Measurements from ENCODE around the gene XPR1.

XPR1 gene

GRCh38 chr1:180899262-180899661 is 267.4 kb downstream of the XPR1 start:
- peak; percentile 42 for DNase-seq

- no peak for DNase-seq
These were observed 269.5 kb downstream of the XPR1 start for GRCh38 chr1:180901076-180901990.

DNA sequence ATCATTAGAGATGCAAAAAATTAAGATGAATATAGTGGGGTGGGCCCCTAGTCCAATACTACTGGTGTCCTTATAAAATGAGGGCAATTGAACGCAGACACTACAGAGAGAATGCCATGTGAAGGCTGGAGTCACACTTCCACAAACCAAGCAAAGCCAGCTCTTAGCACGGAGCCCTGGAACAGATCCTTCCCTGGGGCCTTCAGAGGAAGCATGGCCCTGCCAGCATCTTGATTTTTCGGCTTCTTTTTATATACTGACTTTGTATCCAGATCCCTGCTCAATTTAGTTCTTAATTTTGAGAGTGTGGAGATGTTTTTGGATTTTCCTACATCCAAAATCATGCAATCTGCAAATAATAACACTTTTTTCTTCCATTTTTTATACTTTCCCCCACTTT is 270.7 kb downstream of the XPR1 start:
- no peak for DNase-seq

DNA sequence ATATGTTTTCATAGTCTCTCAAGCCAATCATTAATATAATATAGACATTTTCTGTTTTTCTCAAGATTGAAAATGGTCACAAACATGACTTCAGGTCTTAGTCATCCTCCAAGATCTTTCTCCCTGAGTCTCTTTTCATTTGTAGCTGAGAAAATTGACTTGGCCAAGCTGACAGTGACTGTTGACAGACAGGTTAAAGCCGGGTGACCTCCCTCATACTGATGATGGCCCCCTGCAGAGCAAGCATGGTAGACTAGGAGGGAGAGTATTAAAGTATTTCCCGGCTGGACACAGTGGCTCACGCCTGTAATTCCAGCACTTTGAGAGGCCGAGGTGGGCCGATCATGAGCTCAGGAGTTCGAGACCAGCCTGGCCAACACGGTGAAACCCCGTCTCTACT is 274.1 kb downstream of the XPR1 start:
- DNase-seq, result no peak

GRCh38 chr1:180906511-180906910 is 274.7 kb downstream of the XPR1 start:
- no peak for DNase-seq

- no peak for DNase-seq
These were observed 275.7 kb downstream of the XPR1 start for GRCh38 chr1:180907313-180908055.

DNA sequence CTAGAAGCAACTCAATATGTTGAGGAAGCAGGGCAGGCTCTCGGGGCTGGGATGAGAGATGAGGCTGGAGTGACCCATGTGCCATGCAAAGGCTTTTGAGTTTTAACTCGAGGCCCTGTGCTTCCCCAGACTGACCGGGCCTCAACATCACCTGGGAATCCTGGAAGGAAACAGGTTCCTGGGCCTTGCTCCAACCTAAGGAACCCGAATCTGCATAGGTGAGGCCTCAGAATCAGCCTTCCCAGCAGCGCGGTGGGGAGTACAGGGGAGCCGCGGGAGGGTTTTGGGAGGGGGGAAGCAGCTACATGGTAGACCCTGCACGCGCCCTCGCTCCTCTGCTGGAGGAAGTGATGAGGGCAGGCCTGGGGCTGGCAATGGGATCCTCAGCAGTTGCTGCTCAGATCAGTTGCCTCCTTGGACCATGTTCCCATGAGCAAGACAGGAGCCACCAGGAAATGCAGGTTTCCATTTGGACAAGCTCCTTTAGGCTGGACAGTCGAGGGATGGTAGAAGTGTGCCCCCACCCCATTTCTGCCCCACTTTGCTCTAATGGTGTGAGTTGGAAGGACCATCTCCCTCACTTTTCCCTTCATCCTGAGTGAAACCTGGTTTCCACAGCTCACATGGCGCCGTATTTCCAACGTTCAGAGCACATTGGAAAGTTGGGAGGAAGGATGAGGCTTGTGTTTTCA is 276.4 kb downstream of the XPR1 start:
- DNase-seq, result no peak

DNA sequence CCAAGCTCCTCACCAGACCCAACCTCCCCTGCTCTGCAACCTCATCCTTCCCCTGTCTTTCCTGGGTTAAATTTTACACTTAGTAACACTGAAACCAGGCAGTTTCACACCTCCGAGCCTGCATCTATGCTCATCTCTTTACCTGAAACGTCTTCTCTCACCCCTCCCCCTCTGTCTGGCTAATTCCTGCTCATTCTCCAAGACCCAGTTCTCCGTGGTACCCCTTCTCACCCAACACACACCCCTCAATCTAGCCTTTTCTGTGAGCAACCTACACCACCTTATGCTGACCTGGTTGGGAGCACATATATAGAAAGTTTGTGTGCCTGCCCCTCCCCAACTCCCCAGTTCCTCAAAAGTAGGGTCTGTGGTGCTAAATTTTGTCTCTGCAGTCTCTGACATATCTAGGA is 277.2 kb downstream of the XPR1 start:
- no peak for DNase-seq

DNA sequence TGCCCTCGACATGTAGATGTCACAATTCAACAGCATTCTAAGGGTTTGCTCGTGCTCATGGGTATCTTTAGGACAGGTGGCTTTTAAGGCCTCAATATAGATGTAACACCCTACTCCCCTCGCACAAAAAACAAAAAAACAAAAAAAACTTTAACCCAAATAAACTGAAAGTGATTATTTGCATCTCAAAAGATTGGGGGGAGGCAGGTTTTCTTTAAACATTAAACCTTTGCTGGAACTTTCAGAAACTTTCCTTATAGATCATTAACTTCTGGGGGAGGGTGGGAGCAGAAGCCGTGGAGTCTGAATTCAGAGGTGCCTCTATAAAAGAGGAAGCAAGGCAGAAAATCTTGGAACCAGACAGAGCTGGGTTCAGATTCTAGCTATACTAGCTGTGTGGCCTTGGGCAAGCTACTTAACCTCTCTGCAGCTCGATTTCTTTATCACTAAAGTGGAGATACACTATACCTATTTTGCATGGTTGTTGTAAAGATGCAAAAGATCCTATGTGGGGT is 277.7 kb downstream of the XPR1 start:
- DNase-seq, result no peak

GRCh38 chr1:180911640-180912191 is 279.9 kb downstream of the XPR1 start:
- peak; percentile 64 for DNase-seq

DNA sequence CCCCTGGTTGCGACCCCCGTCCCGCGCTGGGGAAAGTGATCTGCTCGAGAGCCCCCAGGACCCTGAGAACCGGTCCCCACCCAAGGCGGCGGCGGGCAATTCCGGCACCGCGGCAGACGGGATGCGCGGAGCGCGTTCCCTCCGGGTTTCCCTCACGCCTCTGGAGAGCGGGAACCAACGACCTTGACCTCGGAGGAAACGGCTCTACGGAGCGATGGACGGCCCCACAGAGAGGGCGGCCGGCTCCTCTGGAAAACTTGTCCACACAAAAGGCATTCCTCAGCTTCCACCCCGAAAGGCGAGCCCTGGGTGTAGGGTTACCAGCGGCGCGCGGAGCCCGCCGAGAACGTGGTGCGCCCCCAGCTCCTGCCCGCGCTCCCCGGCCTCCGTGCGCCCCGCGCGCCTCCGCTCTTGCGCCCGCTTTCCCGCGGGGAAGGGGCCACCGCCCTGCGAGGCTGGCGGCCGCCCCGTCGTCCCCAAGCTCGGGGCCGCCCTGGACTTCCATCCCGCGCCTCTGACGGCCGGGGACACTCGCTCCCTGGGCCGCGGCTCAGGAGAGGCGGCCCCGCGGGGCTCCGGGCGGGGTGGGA is 280.5 kb downstream of the XPR1 start:
- peak; percentile 63 for DNase-seq

DNA sequence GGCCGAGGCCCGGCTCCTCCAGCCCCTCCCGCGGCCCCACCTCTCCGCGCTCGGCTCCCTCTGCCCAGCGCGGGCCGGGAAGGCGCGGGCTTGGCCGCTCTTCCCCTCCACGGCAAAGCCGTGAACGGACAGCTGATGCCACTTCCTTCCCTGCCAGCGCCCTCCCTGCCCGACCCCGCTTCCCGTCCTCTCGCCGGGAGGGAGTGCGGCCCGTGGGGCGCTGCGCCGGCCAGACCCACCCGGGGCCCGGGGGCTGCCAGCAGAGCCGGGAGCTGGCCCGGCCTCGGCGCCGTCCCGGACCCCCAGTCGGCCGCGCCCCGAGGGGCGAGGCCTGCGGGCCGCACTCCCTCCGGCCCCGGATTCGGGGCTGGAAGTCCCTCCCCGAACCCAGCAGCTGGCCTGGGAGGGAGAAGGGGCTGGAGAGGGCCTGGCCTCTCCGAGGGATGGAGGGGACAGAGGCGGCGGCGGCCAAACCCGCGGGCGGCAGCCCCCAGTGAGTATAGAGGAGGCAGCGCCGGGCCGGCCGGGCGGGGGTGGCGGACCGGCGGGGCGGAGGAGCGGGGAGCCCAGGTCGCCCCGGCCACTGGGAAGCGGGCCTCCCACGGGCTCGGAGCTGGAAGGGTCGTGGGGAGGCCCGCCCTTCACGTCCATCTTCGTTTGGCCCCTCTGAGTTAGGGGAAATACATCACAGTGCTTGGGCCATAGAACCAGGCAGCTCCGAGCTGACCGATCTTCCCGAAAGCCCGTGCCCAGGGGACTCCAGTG is 281.2 kb downstream of the XPR1 start, which contains the start of gene KIAA1614:
TSS of gene KIAA1614 (plus strand) at position 97 of the 765 bp plus-strand sequence. CDS start at position 444, 347 bp downstream.
- DNase-seq, result peak; percentile 58

- DNase-seq, result no peak
These were observed 283.7 kb downstream of the XPR1 start for GRCh38 chr1:180915426-180915965.

DNA sequence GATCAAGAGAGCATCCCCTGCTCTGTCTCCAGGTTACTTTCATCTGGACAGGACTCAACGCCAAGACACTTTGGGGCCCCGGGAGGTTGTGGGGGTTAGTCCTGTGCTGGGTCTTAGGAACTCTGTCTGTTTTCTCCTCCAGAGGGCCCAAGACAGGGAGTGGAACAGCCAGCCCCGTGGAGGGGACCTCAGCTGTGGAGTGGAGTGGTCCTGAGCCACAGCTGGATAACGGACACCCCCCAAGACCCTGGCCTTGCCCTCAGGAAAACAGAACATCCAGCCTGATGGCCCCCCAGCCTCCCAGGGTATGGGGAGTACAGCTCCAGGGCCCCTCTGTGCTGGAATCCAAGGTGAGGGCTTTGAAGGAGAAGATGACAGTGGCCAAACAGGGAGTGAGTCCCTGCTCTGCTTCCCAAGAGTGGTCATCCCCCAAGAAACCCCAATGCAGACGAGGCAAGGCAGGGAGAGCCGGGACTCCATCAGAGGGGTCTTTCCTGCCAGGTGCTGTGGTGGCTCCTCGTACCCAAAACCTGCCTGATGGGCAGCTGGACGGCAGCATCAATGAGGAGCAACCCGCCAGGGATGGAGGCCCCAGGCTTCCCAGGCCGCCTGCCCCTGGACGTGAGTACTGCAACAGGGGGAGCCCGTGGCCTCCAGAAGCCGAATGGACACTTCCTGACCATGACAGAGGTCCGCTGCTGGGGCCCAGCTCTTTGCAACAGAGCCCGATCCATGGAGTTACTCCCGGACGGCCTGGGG is 284.4 kb downstream of the XPR1 start:
- no peak for DNase-seq

DNA sequence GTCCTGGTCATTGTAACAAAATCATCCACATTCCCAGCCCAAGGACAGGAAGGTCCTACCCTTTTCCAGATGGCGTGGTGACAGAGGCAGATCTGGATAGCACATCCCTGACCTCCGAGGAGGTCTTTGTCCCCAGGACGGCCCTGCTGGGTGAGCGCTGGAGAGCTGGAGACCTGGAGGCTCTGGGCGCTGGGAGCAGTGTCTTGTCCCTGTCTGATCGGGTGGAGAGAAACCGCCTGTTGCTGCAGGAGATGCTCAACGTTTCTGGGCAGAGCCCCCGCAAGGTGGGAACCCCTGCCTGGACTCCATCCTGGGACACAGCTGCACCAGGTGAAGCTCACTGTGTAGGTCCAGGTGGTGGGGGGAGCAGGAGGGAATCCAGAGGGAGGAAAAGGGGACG is 284.9 kb downstream of the XPR1 start:
- no peak for DNase-seq

DNA sequence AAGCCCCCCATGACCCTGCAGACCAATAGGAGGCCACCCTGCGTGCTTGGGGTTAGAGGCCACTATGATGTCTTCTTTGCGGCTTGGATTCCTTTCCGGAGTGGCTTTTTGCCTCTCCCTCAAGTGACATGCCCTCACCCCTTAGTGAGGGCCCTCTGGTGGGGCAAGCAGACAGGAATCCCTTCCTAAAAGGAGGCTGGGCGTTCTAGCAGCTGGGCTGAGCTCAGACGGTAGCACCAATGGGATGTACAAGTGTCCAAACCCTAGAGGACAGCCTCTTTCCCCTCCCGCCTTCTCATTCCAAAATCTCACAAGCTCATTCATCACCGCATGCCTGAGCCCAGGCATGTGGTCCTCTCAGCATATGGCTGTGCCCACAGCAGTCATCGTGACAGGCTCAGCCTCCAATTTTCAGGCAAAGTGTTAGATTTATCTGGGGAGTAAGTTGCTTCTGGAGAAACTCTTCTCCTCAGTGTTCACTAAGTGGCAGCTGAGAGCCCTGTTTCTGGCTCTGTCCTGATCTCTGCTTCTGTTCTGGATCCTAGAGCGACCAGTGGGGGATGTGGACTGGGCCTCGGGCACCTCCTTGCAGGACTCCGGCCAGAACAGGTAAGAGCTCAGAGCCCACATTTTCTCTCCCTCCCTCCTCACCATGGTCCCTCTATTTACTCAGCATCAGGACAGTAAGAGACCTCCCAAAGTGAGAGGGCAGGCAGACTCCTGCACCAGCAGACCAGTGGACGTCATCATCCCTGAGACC is 285.7 kb downstream of the XPR1 start:
- DNase-seq, result peak; percentile 45

DNA sequence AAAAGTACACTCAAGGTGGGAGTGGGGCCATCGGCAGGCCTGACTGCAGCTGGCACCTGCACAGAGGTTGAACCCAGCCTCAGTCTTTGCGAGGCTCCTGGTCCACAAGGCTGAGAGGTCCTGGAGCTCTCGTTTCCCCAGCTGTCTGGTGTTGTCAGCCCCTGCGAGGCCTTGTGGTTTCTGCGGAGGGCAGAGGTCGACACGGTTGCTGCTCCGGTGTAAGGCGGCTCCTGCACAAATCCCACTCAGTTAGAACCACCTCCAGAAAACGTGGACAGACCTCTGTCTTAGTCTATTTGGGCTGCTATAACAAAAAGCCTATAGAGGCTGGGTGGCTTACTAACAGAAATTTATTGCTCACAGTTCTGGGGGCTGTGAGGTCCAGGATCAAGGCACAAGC is 286.7 kb downstream of the XPR1 start:
- DNase-seq, result no peak

DNA sequence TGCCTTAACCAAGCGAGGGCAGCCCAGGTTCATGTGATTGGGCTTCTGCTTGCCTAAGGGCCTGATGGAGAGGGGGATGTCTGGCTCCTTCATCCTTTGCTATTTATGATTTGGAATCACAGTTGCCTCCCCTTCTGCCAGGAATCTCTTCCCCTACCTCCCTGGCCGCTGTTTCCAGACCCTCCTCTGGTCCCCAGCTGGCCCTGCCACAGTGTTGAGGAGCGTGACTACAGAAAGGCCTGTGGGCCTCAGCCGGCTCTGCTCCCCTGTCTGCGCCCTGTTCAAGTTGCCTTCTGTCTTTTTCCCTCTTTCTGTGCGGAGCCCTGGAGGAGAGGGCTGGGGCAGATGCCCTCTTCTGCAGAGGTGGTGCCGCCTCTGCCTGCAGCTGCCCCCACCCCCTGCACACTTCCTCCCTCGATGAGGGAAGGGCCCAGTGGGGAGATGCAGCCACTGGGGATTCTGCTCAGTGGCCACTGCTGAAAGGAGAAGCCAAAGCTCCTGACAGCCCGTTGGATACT is 287.4 kb downstream of the XPR1 start:
- DNase-seq, result no peak

GRCh38 chr1:180920193-180920592 is 288.4 kb downstream of the XPR1 start:
- no peak for DNase-seq

Measured in fibroblast of skin of right quadriceps (primary cell).